Lower lobe of right lung (tissue), 2 donors: ENCODE measurements around the gene PLEKHA5. TPM values are rescaled to one million over a fixed set of nuclear protein-coding genes. Genes with fewer than 3 reads are reported as not detected.

Experiments
- ATAC-seq, 2 donors: fragments of 200-7000 bp; cut with Tn5 transposase; one replicate each; pipeline ENCODE4 v1.9.1; 2020 to 2022; ENCODE audit warnings: mild to moderate bottlenecking in 2 of 2, moderate library complexity in 2 of 2
- DNase-seq: peaks from one replicate; pipeline ENCODE4 v3.0.0-alpha.2; 2020
- H3K27ac ChIP-seq: fragments of 200-600 bp; one replicate; pipeline ENCODE4 v1.8.0; 2022
- H3K27me3 ChIP-seq: fragments of 200-600 bp; one replicate; pipeline ENCODE4 v1.8.0; 2022; ENCODE audit warnings: low read depth
- H3K36me3 ChIP-seq: fragments of 200-600 bp; one replicate; pipeline ENCODE4 v1.8.0; 2022; ENCODE audit warnings: mild to moderate bottlenecking
- H3K4me1 ChIP-seq: fragments of 200-600 bp; one replicate; pipeline ENCODE4 v1.8.0; 2022
- H3K4me3 ChIP-seq: fragments of 200-600 bp; one replicate; pipeline ENCODE4 v1.8.0; 2022; ENCODE audit warnings: mild to moderate bottlenecking
- H3K9me3 ChIP-seq: fragments of 200-600 bp; one replicate; pipeline ENCODE4 v1.8.0; 2022
- intact Hi-C: fragments of 100-400 bp; cut with DNase I; formaldehyde crosslinking; loops from one replicate; pipeline ENCODE4 v1.11.0; 2022
- total RNA-seq: library from RNA; stranded (reverse); fragmentation: NEBNext Ultra II Directional; extraction: Animal tissue kit (Norgen Biotek cat#: 25700); gene quantifications from one replicate; pipeline ENCODE4 v1.2.1, GENCODE V29; 2021
- TF ChIP-seq, protein P1 (sequence below): fragments of 200-600 bp; IDR thresholded peaks from one replicate; pipeline ENCODE4 v1.8.0; 2022; ENCODE audit warnings: antibody characterized with exemption, mild to moderate bottlenecking
- donor health status: DM: no; HTN: yes; CAD: no; lungs with severe emphysema.

PLEKHA5 gene
- total RNA-seq, 1 donor from 2014 or later, result 29.2 TPM

GRCh38 chr12:19261773-19262172 is 132.2 kb downstream of the PLEKHA5 start:
- Histone ChIP-seq H3K36me3 (no peaks in the 10 kb centered on the region), H3K27me3 (no peaks in the 10 kb centered on the region), H3K9me3 (no peaks in the 10 kb centered on the region), H3K4me1 (no peaks in the 10 kb centered on the region), H3K4me3 (no peak overlapping the region), H3K27ac (no peak overlapping the region)
- TF ChIP-seq, protein P1, sequence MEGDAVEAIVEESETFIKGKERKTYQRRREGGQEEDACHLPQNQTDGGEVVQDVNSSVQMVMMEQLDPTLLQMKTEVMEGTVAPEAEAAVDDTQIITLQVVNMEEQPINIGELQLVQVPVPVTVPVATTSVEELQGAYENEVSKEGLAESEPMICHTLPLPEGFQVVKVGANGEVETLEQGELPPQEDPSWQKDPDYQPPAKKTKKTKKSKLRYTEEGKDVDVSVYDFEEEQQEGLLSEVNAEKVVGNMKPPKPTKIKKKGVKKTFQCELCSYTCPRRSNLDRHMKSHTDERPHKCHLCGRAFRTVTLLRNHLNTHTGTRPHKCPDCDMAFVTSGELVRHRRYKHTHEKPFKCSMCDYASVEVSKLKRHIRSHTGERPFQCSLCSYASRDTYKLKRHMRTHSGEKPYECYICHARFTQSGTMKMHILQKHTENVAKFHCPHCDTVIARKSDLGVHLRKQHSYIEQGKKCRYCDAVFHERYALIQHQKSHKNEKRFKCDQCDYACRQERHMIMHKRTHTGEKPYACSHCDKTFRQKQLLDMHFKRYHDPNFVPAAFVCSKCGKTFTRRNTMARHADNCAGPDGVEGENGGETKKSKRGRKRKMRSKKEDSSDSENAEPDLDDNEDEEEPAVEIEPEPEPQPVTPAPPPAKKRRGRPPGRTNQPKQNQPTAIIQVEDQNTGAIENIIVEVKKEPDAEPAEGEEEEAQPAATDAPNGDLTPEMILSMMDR, result no peak
- no peak for ATAC-seq
- intact Hi-C loops, result no loop called here
- no peak for DNase-seq

DNA sequence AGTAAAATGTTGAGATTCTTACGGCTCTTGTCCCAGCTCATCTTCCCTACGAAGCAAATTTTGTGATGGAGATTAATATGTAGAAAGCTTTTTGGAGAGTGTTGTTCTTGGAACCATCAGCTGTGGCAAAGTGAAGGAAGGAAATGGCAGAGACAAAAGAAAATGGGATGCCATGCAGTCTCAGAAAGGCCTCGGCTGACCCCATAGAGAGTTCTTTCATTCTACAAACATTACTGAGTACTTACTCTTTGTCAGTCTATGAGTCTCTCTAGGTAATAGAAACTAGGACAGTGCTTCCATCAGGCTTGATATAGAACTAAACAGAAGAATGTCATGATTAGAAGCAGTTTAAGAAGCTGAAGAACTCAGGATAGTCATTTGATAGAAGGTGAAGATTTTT is 134.1 kb downstream of the PLEKHA5 start:
- ATAC-seq (no peak), DNase-seq (no peak)
- Histone ChIP-seq H3K4me1 (no peaks in the 10 kb centered on the region), H3K36me3 (peaks cover 3% of the 10 kb centered on the region), H3K4me3 (no peak overlapping the region), H3K27ac (no peak overlapping the region), H3K27me3 (no peaks in the 10 kb centered on the region), H3K9me3 (no peaks in the 10 kb centered on the region)
- intact Hi-C loops, result no loop called here
- TF ChIP-seq, protein P1, result no peak

- no peak overlapping the region for H3K4me3 ChIP-seq
- H3K27me3 ChIP-seq, result no peaks in the 10 kb centered on the region
- TF ChIP-seq, protein P1, result no peak
- no peak overlapping the region for H3K27ac ChIP-seq
- DNase-seq (no peak), ATAC-seq (peak; percentile 40 to 64)
- H3K36me3 ChIP-seq, result peaks cover 16% of the 10 kb centered on the region
- intact Hi-C loops, result no loop called here
- H3K4me1 ChIP-seq, result peaks cover 11% of the 10 kb centered on the region
- no peaks in the 10 kb centered on the region for H3K9me3 ChIP-seq
These were observed 144.2 kb downstream of the PLEKHA5 start for GRCh38 chr12:19273482-19274330.

GRCh38 chr12:19276767-19277166 is 147.2 kb downstream of the PLEKHA5 start:
- Histone ChIP-seq H3K4me3 (no peak overlapping the region), H3K4me1 (peaks cover 11% of the 10 kb centered on the region), H3K27me3 (no peaks in the 10 kb centered on the region), H3K27ac (no peak overlapping the region), H3K9me3 (no peaks in the 10 kb centered on the region), H3K36me3 (peaks cover 8% of the 10 kb centered on the region)
- TF ChIP-seq, protein P1, result no peak
- ATAC-seq (no peak), DNase-seq (no peak)
- intact Hi-C loops, result no loop called here

DNA sequence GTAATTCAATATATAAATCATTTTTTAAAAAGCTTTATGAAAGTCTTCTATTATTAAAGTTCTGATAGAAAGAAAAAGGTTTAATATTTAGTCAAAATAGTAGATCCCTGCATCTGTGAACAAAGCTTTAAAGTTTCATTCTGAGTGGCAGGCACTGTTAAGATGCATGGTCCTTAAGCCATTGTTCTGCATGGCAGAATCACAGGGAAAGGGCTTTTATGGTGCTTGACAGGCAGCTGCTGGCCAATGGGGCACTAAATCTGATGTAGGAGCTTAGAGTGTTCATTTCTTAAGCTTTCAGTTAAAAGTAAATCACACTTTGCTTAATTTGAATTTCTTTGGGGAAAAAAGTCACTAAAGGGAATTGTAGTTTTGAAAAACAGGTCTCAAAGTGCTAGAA is 148.2 kb downstream of the PLEKHA5 start:
- Histone ChIP-seq H3K4me3 (no peak overlapping the region), H3K4me1 (peaks cover 11% of the 10 kb centered on the region), H3K27me3 (no peaks in the 10 kb centered on the region), H3K36me3 (peaks cover 8% of the 10 kb centered on the region), H3K9me3 (no peaks in the 10 kb centered on the region), H3K27ac (no peak overlapping the region)
- no peak for DNase-seq
- no peak for ATAC-seq
- intact Hi-C loops, result no loop called here
- TF ChIP-seq, protein P1, result no peak
